Activated CD4-positive, alpha-beta T cell treated with anti-CD3 and anti-CD28 coated beads, Interleukin-2, amount 50 U/mL, for 1 hour (primary cell): ENCODE data around the gene DDB1.

Experiments used
- DNase-seq: peaks from one replicate; pipeline ENCODE4 v3.0.0-alpha.2; 2020

Gene DDB1

DNA sequence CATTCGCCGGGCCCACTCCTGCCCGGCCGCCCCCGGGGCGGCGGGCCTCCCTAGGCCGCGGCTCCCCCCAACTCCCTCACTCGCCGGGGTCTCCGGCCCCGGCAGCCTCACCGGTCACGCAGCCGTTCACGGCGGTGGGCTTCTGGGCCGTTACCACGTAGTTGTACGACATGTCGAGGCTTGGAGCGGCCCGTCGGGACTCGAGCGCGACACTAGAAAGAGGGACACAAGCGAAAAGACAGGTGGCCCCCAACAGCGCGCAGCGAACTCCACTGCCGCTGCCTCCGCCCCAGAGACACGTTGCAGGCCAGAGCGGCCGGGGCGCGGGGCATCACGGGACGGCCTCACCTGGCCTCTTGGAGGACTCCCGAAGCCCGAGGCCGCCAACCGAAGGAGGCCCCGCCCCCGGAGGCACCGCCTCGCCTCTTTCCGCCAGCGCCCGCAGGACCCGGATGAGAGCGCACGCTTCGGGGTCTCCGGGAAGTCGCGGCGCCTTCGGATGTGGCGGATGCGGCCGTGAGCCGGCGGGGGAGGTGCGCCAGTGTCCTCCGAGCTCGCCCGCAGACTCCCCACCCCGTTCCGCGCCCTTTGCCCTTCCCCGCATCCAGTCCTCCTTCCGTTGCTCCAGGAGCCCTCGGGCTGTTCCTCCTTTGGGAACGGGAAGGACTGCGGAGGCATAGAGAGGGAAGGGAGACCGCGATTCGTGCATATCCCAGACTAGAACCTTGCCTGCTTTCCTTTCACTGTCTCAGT lies at the start of gene DDB1, which contains the start of gene TKFC:
DDB1 (minus strand) TSS at position 309 of the 753 bp plus-strand sequence; CDS start at position 172, 137 bp downstream.
TKFC (plus strand) TSS at position 432 of the 753 bp plus-strand sequence. CDS start 1,501 bp downstream, outside the sequence.
- DNase-seq: peak; percentile 96

DNA sequence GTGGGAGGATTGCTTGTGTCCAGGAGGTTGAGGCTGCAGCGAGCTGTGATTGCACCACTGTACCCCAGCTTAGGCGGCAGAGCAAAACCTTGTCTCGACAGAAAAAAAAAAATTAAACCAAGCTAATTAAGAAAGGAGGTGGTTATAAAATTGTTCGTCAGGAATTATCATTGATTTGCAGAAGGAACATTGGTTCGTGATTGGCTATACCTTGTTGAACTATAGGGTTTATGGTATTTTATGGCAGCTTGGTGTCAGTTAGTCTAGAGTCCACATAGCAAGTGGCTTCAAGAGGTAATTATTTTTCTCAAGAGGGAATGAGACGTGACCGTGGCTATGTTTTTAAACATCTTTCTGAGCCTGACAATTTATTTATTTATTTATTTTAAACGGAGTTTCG lies 48.0 kb upstream of the DDB1 start:
- DNase-seq: no peak

DNA sequence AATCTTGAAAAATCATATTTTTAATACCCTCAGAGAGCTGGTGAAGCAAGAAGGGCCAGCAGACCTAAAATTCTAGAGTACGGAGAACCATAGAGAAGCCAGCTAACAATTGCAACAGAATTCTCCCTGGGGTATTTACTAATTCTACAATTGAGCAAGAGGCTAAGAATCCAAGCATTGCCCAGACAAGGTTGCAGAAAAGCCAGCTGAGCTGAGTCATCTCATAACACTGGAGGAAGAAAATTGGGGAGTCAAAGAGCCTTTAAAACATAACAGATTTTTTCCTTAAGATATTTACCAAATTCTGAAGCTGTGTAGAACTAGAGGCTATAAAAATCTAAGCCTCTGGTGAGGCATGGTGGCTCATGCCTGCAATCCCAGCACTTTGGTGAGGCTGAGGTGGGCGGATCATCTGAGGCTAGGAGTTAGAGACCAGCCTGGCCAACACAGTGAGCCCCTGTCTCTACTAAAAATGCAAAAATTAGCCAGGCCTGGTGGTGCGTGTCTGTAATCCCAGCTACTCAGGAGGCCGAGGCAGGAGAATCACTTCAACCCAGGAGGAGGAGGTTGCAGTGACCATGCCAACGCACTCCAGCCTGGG lies 45.9 kb upstream of the DDB1 start:
- DNase-seq: no peak

DNA sequence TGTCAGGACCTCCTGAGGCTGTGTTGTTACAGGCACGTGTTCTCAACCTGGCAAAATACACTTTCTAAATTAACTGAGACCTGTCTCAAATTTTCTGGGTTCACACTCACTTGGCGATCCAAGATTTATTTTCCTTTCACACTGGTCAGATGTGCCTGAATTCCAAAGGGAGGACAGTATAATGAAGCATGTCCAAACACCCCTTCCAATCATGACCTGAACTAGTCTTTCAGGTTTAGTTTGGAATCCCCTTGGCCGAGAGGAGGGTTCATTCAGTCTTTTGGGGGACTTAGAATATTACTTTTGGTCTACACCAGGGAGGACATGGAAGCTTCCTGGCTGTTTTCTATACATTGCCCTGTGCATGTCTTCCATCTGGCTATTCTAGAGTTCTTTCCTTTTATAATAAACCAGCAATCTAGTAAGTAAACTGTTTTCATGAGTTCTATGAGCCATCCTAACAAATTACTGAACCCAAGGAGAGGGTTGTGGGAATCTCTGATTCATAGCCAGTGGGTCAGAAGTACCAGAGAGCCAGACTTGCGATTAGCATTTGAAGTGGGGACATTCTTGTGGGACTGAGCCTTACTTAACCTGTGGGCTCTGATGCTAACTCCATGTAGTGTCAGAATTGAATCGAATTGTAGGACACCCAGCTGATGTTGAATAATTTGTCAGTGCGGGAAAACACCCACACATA lies 44.7 kb upstream of the DDB1 start:
- no peak for DNase-seq

DNA sequence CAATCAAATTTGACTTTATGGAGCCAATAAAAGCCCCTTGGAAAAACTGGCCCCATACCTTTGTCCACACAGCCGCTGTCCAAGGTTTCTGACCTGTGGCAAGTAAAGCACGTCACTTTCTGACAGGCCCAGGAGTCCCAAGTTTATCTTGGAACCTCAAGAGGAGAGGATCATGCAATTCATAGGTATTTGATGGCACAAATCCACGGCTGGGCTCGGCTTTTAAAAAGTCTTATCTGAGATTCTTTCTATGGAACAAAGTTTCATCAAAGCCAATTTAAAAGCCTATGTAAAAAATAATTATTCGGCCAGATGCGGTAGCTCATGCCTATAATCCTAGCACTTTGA lies 42.8 kb upstream of the DDB1 start:
- DNase-seq: no peak

DNA sequence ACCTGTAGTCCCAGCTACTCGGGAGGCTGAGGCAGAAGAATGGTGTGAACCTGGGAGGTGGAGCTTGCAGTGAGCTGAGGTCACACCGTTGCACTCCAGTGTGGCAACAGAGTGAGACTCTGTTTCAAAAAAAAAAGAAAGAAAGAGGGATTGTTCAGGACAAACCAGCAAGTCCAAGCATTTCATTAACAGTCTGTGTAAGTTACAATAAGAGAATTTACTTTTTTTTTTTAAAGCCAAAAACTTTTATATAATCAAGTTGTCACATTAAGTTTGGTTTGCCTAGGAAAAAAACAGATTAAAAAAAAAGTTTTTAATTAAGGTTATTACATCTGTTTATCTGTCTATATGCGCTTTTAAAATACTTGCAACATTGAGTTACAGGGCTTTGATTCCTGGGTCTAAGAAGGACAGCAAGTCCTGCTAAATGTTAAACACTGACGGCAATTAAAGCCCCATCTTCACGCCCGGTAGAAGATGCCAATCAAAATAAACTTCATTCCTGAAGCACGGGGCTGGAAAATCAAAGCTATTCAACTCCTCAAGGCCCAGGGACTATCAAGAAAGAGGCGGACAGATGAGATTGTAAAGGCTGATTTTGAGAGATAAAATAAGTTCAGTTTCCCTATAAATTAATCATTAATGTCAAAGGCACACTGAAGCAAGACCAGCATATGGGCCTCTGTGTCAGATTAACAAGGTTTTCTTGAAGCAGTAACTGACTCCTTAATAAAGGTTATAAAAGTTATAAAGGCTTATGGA lies 39.9 kb upstream of the DDB1 start:
- no peak for DNase-seq

DNA sequence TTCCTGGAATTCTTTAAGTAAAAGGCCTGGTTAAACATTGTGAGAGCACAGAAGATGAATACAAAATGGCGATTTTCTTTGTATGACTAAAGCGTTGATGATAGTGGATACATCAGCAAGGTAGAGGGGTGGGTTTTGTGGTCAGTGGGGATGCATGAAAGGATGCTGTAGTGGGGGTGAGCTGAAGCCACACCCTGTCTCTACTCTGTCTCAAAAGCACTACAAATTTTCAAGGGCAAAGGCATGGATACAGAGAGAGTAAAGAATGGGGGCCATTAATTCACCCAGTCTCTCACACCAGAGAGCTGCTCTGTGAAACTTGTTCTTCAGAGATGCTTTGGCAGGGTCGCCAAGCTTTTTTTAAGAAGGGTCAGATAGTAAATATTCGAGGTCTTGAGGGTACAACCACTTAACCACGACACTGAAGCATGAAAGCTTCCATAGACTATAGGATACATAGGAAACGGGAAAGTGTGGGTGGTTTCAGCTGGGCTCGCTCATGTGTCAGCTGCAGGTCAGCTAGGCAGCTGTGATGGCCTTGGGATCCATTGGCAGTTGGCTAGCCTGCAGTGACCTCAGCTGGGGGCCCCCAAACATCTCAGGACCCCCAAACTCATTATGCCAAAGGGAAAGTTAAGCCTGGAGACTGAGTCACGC lies 37.6 kb upstream of the DDB1 start:
- DNase-seq: no peak

DNA sequence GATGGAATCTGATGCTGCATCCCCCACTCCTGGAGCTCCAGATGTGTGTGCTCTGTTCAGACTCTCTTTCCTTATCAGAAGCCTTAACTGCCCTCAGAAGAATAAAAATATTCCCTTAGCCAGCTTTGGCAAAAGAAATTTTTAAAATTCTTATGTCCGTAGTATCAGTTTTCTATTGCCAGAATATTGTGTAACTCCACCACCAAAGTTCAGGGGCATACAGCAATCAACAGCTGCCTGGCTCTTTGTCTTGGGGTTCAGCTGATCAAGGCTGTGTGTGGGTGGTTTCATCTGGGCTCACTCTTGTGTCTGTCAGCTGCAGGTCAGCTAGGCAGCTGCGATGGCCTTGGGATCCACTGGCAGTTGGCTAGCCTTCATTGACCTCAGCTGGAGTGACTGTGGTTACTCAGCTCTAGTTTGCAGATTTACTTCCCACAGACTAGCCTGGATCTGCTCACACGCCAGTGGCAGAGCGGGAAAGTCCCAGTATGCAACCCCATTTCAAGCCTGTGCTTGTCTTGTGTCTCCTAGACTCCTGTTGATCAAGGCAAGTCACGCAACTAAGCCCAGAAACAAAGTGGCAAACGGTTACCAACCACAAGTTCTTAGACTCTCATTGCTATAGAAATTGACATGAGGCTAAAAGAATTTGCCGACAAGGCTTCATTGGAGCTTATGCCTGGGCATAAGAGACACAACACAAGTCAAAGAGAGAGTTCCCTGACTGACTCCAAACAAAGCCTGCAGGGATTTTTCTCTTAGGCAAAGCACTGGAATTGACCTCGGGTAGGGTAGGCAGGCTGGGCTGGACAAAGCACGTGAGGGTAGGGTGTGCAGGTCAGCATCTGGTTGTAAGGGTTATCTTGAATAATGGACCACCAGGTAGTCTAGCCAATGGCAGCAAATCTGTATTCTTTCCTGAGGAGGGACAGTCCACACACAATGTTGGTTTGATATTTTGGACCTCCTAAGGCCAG lies 36.8 kb upstream of the DDB1 start:
- no peak for DNase-seq

DNA sequence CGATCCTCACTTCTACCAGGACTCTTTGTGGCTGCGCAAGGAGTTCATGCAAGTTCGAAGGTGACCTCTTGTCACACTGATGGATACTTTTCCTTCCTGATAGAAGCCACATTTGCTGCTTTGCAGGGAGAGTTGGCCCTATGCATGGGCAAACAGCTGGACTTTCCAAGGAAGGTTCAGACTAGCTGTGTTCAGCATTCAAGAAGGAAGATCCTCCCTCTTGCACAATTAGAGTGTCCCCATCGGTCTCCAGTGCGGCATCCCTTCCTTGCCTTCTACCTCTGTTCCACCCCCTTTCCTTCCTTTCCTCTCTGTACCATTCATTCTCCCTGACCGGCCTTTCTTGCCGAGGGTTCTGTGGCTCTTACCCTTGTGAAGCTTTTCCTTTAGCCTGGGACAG lies 35.7 kb upstream of the DDB1 start:
- no peak for DNase-seq

DNA sequence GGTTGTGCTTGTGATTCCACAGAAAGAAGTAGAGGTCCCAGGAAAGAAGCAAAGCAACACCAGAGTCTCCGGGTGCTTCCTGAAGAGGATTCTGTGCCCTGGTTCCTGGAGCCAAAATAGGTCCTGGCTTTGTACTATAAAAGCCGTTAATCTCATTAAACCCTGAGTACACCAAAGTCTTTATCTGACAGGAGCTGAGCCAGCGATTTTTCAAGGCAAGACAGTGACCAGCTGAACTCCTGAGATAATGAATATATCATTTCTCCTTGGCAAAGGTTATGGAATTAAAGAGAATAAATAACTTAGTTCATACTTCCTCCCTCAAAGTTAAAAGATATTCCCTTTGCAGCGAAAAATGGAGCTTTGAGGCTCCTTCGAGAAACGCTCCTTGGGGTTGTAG lies 34.5 kb upstream of the DDB1 start:
- DNase-seq: no peak

DNA sequence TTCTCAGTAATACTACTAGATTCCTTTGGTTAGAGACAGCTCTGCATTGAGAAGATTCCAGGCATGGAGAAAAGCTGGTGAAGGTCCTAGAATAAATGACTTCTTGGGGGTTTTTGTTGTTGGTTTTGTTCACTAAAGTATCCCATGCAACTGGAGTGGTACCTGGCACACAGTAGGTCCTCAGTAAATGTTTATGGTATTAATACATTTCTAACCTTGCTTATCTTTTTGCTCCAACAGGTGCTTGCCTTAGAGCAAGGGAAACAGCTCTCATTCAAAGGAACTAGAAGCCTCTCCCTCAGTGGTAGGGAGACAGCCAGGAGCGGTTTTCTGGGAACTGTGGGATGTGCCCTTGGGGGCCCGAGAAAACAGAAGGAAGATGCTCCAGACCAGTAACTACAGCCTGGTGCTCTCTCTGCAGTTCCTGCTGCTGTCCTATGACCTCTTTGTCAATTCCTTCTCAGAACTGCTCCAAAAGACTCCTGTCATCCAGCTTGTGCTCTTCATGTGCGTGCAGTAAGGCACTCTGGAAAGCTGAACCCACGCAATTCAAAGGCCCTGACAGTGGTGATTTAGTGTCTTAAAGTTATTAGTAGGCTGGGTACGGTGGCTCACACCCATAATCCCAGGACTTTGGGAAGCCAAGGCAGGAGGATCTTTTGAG lies 31.2 kb upstream of the DDB1 start:
- DNase-seq: no peak

DNA sequence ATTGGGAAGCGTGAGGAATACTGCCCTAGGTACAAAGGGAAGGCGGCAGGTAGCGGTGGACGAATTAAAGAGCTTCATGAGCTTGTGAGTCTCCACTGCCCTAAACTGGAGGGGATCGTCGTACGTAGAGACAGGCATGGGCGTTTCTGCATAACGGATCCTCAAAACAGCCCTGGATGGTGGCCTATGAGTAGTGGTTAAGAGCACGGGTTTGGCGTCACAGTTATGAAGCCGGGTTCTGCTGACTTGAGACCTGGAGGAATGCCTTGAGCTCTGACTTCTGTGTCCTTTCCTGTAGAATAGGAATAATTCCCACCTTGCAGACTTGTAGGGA lies 29.6 kb upstream of the DDB1 start:
- peak; percentile 19 for DNase-seq

DNA sequence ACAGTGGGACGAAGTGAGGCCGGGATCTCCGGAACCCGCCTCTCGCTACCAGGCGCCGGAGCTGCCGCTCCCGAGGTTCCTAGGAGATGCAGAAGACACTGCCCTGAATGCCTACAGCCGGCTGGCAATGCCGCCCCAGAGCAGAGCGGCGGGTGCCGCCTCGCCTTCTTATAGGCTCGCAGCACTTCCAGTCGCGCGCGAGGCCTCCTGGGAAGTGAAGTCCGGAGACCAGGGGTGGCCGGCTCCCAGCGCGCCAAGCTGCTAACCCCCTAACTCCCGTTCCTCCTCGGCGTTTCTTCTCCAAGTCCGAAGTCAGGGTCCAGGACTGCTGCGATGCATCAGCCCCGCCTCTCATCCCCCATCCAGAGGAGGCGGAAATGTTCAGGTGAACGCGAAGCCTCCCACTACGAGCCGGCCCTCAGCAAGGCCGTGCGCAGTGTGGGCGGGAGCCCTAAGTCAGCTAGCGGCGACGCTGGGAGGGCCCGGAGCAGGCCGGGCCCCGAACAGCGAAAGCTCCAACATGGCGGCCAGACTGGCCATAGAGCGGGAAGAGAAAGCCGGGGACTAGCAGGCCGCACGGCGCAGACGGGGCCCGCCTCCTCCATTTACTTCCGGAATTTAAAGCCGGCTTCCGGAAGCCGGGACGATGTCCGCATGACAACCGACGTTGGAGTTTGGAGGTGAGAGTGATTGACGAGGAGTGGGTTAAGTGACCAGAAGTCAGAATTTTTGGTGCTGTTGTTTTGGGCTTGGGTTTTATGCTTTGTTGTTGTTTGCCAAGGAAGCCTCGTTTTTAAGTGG lies 29.0 kb upstream of the DDB1 start, which contains the start of the genes CYB561A3 and TMEM138:
CYB561A3 (minus strand) TSS at position 142 of the 801 bp plus-strand sequence. CDS start 5,169 bp downstream, outside the sequence.
TMEM138 (plus strand) TSS at position 634 of the 801 bp plus-strand sequence. CDS start 2,017 bp downstream, outside the sequence.
- DNase-seq: peak; percentile 82

DNA sequence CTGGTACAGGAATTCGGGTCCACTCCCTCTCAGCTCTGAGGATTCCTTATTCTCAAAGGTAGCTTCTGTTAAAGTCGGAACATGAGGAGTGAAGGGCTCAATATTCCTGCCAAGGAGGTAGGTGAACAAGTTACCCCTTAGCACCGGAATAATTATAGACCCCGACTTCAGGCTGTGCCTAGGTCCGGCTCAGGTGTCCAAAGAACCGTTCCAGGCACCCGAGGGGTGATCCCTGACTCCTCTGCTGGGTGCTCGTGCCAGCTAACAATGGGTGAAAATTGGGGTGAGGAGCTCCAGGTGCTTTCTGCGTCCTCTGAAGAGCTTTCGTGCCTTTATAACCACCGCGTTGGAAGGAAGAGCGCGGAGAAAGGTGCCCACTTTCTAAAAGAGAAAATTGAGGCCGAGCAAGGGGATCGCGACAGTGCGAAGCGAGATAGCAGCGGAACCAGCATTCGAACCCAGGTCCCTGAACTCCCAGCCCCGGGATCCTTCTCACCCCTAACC lies 28.4 kb upstream of the DDB1 start:
- DNase-seq: no peak

DNA sequence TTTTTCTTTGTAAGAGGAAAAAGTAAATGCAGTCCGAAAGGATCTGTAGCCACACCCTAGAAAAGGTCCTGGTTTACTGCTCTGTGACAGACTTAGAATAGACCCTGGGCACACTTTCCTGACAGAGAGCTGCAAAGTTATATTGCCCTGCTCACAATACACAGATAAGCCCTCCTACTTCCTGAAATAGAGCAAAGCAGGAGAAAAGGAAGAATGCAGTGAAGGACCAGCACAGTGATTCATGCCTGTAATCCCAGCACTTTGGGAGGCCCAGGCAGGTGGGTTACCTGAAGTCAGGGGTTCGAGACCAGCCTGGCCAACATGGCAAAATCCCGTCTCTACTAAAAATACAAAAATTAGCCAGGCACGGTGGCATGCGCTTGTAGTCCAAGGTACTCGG lies 26.6 kb upstream of the DDB1 start:
- no peak for DNase-seq

DNA sequence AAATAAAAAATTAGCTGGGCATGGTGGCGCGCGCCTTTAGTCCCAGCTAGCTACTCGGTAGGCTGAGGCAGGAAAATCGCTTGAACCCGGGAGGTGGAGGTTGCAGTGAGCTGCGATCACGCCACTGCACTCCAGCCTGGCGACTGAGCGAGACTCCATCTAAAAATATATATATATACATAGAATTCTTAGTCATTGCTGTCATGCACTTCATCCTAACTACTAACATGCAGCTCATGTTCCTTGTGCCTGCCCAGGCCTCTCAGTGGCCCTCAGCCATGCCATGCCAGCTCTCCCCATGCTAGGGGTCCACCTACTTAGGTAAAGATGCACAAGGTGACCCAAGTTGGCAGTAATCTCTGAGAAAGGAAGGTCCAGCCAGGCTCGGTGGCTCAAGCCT lies 25.7 kb upstream of the DDB1 start:
- DNase-seq: no peak

DNA sequence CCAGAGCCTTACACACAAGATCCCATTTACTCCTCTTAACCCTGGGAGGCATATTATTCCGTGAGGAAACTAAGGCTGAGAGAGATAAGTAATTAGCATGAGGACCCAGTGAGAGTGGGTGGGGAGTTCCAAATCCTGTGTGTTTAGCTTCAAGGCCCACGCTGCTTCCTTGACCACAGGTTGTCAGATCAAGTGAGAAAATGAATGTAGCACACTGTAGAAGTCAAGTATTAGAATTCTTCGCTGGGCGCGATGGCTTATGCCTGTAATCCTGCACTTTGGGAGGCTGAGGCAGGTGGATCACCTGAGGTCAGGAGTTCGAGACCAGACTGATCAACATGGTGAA lies 25.0 kb upstream of the DDB1 start:
- no peak for DNase-seq

DNA sequence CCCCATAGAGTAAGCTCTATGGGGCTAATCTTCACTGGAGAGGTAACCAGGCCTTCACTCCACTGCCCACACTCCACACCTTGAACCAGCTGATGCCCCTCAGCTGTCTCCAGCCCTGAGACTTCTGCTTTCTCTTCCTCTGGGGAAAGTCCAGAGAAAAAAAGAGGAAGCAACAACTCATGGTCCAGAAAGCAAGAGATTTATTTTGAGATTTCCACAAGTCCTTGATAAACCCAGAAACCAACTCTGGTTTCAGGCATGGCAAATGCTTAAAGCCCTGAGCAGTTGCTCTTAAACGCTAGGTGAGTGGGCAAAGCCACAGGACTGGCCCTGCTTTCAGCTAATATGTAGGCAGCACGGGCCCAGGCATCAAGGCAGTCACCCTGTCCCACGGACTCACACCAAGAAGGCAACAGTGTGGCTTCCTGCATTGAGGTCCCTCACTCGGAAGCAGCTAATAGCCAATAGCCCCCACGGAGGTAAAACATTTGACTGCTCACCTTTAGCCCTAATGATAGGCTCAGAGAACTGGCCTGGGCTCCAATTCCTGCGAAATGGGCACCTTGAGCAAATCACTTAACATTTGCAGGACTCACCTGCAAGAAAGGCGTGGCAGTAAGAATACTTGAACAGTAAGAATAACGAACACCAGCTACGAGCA lies 24.5 kb upstream of the DDB1 start:
- DNase-seq: no peak

DNA sequence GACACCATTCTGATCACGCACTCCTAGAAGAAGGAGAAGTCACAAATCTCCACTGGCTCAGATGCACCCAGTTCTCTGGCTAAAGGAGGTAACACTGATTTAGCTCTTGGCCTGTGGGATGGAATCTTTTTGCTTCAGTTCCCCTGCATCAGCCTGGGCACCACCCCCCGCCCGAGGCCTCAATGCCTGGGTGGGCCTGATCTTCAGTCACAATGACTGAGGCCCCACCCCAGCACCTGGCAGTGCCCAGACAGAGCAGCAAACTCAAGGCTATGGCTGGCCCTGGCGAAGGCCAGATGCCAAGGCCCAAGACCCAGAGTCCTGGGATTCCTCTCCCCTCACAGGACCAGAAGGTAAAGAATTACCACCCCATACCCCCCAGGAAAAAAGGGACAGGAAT lies 23.8 kb upstream of the DDB1 start:
- DNase-seq: no peak
